ENCODE results near the gene CREB3L1. TPM values are rescaled to one million over a fixed set of nuclear protein-coding genes. Genes with fewer than 3 reads are reported as not detected.

CREB3L1 gene
- total and polyA plus RNA-seq, 2 of the 13 experiments (the other 11 are each of a cell fraction or from before 2014, with no cell fraction given): not detected

- ChIA-PET CTCF (ENCODE audit: low intra/inter-chr PET ratio, low total read pairs) (interaction anchor here (1.0 to 2.2 kb wide), 4 partner anchors 11 to 129 kb away, joined by 3 to 25 read pairs (median 10); no protein-coding TSS in a partner anchor), POLR2A (no interaction called here)
- Histone ChIP-seq H3K9ac (ENCODE audit: insufficient read depth, low read depth, low read length) (no peak overlapping the region), H3K79me2 (ENCODE audit: insufficient read depth, low read length) (no peaks in the 10 kb centered on the region), H3K27me3 (ENCODE audit: control insufficient read depth in 1 of 2, insufficient read depth in 2 of 2, low read length in 2 of 2) (peaks cover 7 to 38% of the 10 kb centered on the region in 2 experiments), H3K4me3 (replicated peaks in 1 of 3; ENCODE audit: insufficient read depth in 1 of 3, low read depth in 2 of 3, low read length in 3 of 3) (peak overlapping the region; percentile 5 to 65 (median 35); a peak in 2 of 6 replicates), H3K9me3 (ENCODE audit: low read length) (no peaks in the 10 kb centered on the region), H4K20me1 (ENCODE audit: insufficient read depth, low read length) (no peaks in the 10 kb centered on the region), H2AFZ (ENCODE audit: low read length) (no peak overlapping the region), H3K4me2 (ENCODE audit: low read depth, low read length) (peak overlapping the region; percentile 94), H3K27ac (ENCODE audit: extremely low read length, insufficient read depth, low read length) (no peak overlapping the region), H3K36me3 (replicated peaks in 1 of 2; ENCODE audit: control insufficient read depth in 1 of 2, insufficient read depth in 2 of 2, low read length in 2 of 2) (no peaks in the 10 kb centered on the region), H3K4me1 (ENCODE audit: insufficient read depth, low read length) (peaks cover 36% of the 10 kb centered on the region)
- ATAC-seq: peak; percentile 47
- no peak for DNase-seq (ENCODE audit: low spot score)
- in situ Hi-C loops (cut with HindIII; ENCODE audit: extremely low pct_ligation_motif_present, low pct_unique_long_range_greater_than_20kb) (no loop called here), intact Hi-C loops (cut with micrococcal nuclease; ENCODE audit: unreplicated experiment) (loop anchor here (10.0 kb wide), 1 partner anchor 114 kb away; the partner anchor contains the start of gene PHF21A)
- BruUV-seq (replicated peaks): no TSS peak
- WGBS (ENCODE audit: low lambda C conversion rate): 11% methylated on average over 11 of the region's 70 CpGs
- FAIRE-seq: no peak
- TF ChIP-seq ZNF572 (CRISPR knock-in tag; IDR thresholded peaks at IDR 0.05) (no peak), MLLT10 (CRISPR knock-in tag; IDR thresholded peaks at IDR 0.05) (no peak), UBTF (CRISPR knock-in tag; IDR thresholded peaks at IDR 0.05) (peak; percentile 43; the same call in 1 of the 2 replicates), ZNF546 (CRISPR knock-in tag; conservative IDR thresholded peaks at IDR 0.05) (no peak), KDM5B (CRISPR knock-in tag; IDR thresholded peaks at IDR 0.05; ENCODE audit: borderline replicate concordance) (peak; percentile 11; the same call in 1 of the 2 replicates), NBN (conservative IDR thresholded peaks at IDR 0.05) (no peak), FOXO1 (CRISPR knock-in tag; IDR thresholded peaks at IDR 0.05) (no peak), ZNF142 (CRISPR knock-in tag; IDR thresholded peaks at IDR 0.05) (peak; percentile 76), HNRNPLL (IDR thresholded peaks at IDR 0.05; ENCODE audit: low read depth, low read length, poor library complexity, severe bottlenecking) (peak; percentile 66), GZF1 (CRISPR knock-in tag; IDR thresholded peaks at IDR 0.05) (no peak), MAX (IDR thresholded peaks at IDR 0.05) (peak; percentile 74), ZMYM3 (CRISPR knock-in tag; IDR thresholded peaks at IDR 0.05) (peak; percentile 90; the same call in 1 of the 2 replicates), ZNF597 (CRISPR knock-in tag; IDR thresholded peaks at IDR 0.05) (no peak)
Observed at GRCh38 chr11:46238078-46238966, 39.1 kb upstream of the CREB3L1 start.
